Globus pallidus (tissue), 1 donor: Measurements from ENCODE around the gene CKMT2.
A peak's percentile ranks its signal among the peaks of the same experiment; 100 is the strongest.
"Not testable (repeated sequence)": the region's sequence is repeated elsewhere in the genome, so short reads cannot be mapped to it uniquely, and the experiment has no call there.

Source experiments
- DNase-seq: peaks from one replicate; pipeline ENCODE4 v3.0.0-alpha.2; 2015; ENCODE audit warnings: low spot score

Gene CKMT2

DNA sequence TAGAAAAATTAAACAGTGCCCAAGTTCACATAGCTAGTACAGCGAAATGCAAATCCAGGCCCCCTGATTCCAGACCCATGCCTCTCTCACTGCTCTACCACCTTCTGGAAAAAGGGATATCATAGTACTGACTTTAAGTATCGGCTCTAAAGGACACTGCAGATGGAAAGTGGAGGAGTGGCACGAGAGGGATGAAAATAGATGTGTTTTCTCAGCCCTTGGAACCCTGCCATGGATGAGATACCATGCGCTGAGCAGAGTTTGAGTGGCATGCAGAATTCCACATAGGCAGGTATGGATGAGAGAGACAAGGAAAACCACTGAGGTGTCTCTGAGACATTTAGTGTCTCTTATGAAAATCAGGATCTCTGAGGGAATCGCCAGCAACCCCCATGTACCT lies 18.8 kb downstream of the CKMT2 start:
- DNase-seq: no peak

- peak; percentile 45 for DNase-seq
Measured at GRCh38 chr5:81252904-81253303, 19.8 kb downstream of the CKMT2 start.

DNA sequence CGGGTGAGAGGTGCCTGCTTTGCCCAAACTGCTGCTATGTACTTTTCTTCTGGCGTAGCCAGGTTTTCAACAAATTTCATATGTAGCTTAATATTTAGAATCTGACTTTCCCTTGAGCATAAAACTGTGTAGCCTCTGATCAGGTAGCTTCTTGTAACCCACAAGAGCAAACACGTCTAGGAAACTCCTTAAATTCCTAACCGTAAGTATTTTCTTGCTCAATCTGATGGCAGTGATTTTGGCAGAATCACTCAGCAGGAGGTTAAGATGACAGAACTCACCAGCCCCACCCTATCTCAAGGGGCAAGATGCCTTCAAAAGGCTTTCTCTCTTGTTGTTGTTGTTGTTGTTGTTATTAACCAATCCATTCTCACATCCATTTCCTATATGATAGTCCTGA lies 20.8 kb downstream of the CKMT2 start:
- DNase-seq: no peak

- DNase-seq: no peak
Measured at GRCh38 chr5:81254886-81255559, 21.9 kb downstream of the CKMT2 start.

- no peak for DNase-seq
Measured at GRCh38 chr5:81256766-81257165, 23.6 kb downstream of the CKMT2 start.

DNA sequence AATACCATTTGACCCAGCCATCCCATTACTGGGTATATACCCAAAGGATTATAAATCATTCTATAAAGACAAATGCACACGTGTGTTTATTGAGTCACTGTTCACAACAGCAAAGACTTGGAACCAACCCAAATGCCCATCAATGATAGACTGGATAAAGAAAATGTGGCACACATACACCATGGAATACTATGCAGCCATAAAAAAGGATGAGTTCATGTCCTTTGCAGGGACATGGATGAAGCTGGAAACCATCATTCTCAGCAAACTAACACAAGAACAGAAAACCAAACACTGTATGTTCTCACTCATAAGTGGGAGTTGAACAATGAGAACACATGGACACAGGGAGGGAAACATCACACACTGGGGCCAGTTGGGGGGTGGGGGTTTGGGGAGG lies 29.7 kb downstream of the CKMT2 start:
- not testable (repeated sequence) for DNase-seq

DNA sequence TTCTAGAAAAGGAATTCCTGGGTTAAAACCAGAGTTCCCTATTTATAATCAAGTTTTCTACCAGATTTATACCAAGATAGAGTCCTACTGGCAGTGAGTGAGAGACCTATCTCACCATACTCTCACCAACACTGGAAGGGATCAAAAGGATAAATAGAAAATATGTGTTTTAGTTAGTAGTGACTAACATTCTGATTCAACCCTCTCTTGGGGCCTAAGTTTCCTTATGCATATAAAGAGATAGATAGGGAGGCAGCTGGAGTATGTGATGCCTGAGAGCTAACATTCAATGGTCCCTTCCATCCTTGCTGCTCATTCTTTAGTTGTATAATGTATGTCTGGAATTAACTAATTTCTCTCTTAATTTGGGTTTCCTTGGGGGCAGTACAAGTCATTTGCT lies 32.0 kb downstream of the CKMT2 start:
- DNase-seq: no peak

DNA sequence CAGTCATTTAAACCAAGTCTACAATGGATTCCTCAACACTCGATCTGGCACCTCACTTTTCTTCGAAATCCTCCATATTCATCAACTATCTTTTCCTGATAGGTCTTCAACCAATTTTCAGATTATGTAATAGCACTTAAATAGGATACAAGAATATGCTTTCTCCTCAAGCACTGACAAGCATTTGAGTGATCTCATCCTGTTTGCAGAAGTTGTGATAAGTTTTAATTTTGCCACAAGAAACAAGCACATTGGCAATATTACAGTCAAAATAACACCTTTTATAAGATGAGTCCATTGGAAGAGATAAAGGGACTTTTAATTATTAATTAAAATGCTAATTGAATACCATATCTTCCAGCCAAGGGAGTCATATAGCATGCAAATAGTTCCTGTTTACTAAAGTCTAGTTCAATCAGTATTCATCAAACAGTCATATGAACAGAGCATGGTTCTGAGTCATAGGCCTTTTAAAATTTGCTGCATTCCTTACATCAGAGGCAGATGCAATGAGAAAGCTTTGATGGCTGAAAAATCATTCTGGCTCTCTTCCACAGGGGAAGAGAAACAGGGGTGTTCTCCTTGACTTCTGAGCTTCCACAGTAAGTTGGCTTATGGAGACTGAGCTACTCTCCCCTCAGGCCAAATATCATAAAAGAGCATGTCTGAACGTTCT lies 35.5 kb downstream of the CKMT2 start:
- no peak for DNase-seq

- DNase-seq: no peak
Measured at GRCh38 chr5:81269751-81270393, 36.8 kb downstream of the CKMT2 start.

- not testable (repeated sequence) for DNase-seq
Measured at GRCh38 chr5:81270394-81271027, 37.4 kb downstream of the CKMT2 start.

DNA sequence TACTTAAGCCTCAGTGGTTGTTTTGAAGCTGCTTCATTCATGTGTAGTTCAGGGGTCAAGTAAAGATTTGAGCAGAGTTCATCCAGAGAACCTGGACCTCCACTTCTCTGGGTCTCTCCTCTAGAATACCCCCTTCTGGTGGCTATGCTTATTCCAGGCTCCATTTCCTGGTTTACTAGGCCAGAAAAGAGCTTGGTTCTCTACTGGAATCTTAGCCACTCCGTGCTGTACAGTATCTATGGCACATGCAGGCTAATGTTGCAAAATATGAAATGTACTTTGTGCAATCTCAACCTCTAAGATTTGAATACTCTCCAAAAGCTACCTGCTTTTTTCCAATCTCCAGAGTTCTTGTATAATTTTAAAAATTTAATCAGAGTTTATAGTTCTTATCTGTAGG lies 50.9 kb downstream of the CKMT2 start:
- no peak for DNase-seq

DNA sequence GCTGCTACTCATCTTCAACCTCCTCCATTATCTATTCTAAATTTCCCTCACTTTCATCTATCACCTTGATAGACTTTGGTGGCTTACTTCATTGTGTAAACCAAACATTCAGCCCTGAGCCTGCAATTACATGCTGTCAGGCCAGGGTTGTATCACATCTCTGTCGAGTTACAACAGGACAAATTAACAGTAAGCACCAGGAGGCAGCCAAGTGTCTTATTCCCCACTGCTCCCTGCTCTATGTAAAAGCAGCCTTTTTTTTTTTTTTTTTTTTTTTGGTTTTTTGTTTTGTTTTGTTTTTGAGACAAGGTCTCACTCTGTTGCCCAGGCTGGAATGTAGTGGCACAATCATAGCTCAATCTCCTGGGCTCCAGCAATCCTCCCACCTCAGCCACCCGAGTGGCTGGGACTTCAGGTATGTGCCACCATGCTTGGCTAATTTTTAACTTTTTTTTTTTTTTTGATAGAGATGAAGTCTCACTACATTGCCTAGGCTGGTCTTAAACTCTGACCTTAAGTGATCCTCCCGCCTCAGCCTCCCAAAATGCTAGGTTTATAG lies 53.0 kb downstream of the CKMT2 start:
- DNase-seq: no peak

DNA sequence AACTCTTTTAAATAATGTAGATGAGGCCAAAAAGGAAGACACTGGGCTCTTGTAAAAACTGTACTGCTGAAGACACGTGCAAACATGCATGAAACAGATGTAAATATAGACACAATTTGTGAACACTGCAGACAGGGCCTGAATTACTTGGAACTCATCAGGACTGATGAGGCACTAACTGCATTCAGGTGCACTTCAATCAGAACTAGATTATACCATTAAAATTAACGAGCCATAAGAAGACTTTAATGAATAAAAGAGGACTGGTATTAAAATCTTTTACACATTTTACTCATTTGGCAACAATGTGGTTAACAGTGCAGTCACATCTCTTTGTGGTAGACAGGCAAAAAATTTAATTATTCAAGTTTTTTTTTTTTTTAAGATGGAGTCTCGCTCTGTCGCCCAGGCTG lies 54.9 kb downstream of the CKMT2 start:
- DNase-seq: no peak

DNA sequence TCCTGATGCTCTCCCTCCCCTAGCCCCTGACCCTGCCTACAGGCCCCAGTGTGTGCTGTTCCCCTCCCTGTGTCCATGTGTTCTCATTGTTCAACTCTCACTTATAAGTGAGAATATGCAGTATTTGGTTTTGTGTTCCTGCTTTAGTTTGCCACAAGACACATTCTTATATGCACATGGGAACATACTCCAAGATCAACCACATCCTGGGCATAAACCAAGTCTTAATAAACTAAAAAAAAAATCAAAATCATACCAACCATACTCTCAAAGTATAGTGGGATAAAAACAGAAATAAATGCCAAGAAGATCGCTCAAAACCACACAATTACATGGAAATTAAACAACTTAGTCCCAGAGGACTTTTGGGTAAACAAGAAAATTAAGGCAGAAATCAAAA lies 57.0 kb downstream of the CKMT2 start:
- no peak for DNase-seq

- no peak for DNase-seq
Measured at GRCh38 chr5:81292130-81292529, 59.0 kb downstream of the CKMT2 start.

GRCh38 chr5:81294021-81294420 lies 60.9 kb downstream of the CKMT2 start:
- not testable (repeated sequence) for DNase-seq

GRCh38 chr5:81297531-81297930 lies 64.4 kb downstream of the CKMT2 start:
- no peak for DNase-seq

DNA sequence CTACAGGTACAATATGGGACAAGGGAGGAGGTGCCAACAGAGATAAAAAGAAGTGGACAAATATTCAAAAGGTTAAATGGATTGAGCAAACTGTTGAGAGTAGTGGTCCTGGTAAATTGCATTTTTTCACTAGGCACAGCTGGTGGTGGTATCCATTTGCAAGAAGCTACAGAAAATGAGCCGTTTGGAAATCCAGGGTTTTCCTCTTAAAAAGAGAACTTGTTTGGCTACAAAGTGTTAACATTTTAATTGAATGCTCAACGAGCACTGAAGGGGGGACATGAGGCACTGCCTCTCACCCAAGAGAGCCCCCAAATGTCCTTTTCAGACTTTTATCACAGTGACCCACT lies 67.8 kb downstream of the CKMT2 start:
- no peak for DNase-seq

DNA sequence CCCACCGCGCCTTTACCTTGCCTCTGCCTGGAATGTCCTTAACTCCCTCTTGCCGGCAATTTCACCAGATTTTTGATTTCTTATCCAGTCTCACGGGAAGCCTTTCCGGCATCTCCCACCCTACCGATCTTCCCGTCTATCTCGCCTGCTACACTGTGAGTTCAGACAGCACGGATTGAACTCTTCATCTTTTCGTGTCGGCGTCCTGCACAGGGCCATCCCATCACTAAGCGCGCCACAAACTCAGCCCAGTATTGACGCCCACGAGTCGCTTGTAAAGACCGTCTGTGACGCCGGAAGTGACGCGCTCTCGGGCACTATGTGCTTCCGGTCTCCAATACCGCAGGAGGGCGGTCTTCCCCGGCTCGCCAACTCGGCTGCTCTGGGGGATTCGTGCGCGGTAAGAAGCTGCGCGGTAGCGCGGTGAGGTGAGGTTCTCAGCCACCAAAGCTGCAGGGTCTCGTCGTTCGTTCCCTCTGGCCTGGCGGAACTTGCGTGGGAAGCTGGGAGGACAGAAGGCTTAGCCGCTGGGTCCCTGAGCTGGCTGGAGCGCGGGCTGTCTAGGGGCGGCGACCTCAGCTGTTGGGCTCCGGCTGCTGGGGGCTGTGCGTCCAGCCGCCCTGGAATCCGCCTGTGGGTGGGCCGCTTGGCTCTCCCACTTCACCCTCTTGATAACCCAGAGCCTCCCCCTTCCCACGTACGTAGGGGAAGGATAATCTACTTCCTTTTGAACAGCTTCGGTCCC lies 68.3 kb downstream of the CKMT2 start, which contains the start of gene ZCCHC9:
Gene ZCCHC9, plus strand, starts transcription at position 317 of the 745 bp plus-strand sequence. CDS start 3,171 bp downstream, outside the sequence.
- peak; percentile 93 for DNase-seq

DNA sequence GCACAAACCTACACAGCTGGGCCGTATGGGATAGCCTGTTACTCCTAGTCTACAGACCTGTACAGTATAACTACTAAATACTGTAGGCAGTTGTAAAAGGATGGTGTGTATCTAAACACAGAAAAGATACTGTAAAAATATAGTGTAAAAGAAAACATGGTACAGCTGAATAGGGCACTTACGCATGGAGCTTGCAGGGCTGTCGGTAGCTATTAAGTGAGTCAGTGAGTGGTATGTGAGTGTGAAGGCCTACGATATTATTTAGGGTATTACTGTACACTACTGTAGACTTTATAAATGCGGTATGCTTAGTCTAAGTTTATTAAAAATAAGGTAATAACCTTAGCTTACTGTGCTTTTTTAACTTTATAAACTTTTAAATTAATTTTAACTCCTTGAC lies 69.5 kb downstream of the CKMT2 start:
- DNase-seq: no peak

DNA sequence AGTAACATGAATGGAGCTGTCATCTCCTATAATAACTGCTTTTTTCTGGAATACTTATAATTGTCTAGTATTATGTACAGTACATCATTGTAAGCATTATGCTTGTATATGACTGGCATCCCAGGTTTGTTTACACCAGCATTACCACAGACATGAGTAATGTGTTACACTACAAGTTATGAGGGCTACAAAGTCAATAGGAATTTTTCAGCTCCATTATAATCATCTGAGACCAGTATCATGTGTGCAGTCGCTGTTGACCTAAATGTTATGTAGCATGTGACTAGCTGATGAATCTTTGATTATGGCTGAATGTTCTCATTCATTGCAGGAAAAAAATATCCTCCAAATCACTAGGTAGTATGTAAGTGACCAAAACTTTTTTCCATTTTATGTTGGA lies 70.4 kb downstream of the CKMT2 start:
- no peak for DNase-seq

DNA sequence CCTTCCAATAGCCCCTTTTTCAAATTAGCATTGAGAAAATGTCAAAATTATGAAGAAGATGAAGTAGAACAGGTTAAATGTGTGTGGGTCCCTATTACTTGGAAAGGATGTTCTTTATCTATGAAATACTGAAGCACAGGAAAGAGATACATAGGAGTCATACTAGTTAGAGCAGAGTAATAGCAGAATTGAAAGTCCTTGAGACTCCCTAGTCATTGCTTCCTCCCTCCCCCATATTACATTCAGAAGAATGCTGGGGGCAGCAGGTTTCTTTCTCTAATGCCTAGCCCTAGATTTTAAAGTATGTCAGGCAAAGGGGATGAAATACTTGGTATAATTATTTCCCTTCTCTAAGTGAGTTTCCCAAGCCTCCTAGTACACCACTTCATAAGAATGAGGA lies 72.7 kb downstream of the CKMT2 start:
- DNase-seq: no peak
